Measurements from ENCODE around the gene TRAPPC2.

- TF ChIP-seq, protein P1, sequence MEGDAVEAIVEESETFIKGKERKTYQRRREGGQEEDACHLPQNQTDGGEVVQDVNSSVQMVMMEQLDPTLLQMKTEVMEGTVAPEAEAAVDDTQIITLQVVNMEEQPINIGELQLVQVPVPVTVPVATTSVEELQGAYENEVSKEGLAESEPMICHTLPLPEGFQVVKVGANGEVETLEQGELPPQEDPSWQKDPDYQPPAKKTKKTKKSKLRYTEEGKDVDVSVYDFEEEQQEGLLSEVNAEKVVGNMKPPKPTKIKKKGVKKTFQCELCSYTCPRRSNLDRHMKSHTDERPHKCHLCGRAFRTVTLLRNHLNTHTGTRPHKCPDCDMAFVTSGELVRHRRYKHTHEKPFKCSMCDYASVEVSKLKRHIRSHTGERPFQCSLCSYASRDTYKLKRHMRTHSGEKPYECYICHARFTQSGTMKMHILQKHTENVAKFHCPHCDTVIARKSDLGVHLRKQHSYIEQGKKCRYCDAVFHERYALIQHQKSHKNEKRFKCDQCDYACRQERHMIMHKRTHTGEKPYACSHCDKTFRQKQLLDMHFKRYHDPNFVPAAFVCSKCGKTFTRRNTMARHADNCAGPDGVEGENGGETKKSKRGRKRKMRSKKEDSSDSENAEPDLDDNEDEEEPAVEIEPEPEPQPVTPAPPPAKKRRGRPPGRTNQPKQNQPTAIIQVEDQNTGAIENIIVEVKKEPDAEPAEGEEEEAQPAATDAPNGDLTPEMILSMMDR (IDR thresholded peaks at IDR 0.05; ENCODE audit: low read length): no peak
- TF ChIP-seq EZH2 (IDR thresholded peaks at IDR 0.05; ENCODE audit: borderline replicate concordance, low read length): no peak
Observed at GRCh38 chrX:13711141-13711540, 23.3 kb downstream of the TRAPPC2 start.
